ENCODE data around the gene PHKG1.
"Not testable (repeated sequence)": the region's sequence is repeated elsewhere in the genome, so short reads cannot be mapped to it uniquely, and the experiment has no call there.

PHKG1 gene

GRCh38 chr7:56081626-56082340 lies 11.0 kb downstream of the PHKG1 start:
- DNase-seq, result no peak

- not testable (repeated sequence) for DNase-seq
Observed at GRCh38 chr7:56080726-56081435, 11.9 kb downstream of the PHKG1 start.

- DNase-seq, result peak; percentile 60
Observed at GRCh38 chr7:56079450-56080185, 13.1 kb downstream of the PHKG1 start.

GRCh38 chr7:56078196-56078595 lies 14.6 kb downstream of the PHKG1 start:
- no peak for DNase-seq

GRCh38 chr7:56077681-56078080 lies 15.1 kb downstream of the PHKG1 start:
- no peak for DNase-seq

- DNase-seq, result peak; percentile 58
Observed at GRCh38 chr7:56074371-56074791, 18.4 kb downstream of the PHKG1 start.

- not testable (repeated sequence) for DNase-seq
Observed at GRCh38 chr7:56066376-56066775, 26.4 kb downstream of the PHKG1 start.

- DNase-seq, result peak; percentile 84
Observed at GRCh38 chr7:56063882-56064625, 28.7 kb downstream of the PHKG1 start, which contains the start of gene SUMF2. Gene SUMF2 (plus strand): TSS chr7:56064286. CDS start chr7:56064312, 26 bp downstream.

GRCh38 chr7:56063500-56063881 lies 29.3 kb downstream of the PHKG1 start:
- no peak for DNase-seq

GRCh38 chr7:56062382-56062781 lies 30.4 kb downstream of the PHKG1 start:
- DNase-seq, result peak; percentile 57

- no peak for DNase-seq
Observed at GRCh38 chr7:56053993-56054392, 38.8 kb downstream of the PHKG1 start.

GRCh38 chr7:56053379-56053778 lies 39.4 kb downstream of the PHKG1 start:
- no peak for DNase-seq

- DNase-seq, result peak; percentile 94
Observed at GRCh38 chr7:56051339-56052191, 41.2 kb downstream of the PHKG1 start, which contains the start of the genes CCT6A and PSPH. Gene CCT6A (plus strand): TSS chr7:56051765. CDS start chr7:56051849, 84 bp downstream. Gene PSPH (minus strand): TSS chr7:56051444. CDS start chr7:56021212, 30,232 bp downstream.

- DNase-seq, result no peak
Observed at GRCh38 chr7:56051053-56051338, 41.8 kb downstream of the PHKG1 start.

GRCh38 chr7:56048763-56049162 lies 44.0 kb downstream of the PHKG1 start:
- not testable (repeated sequence) for DNase-seq

- DNase-seq, result no peak
Observed at GRCh38 chr7:56048245-56048644, 44.5 kb downstream of the PHKG1 start.

- not testable (repeated sequence) for DNase-seq
Observed at GRCh38 chr7:56047446-56048116, 45.2 kb downstream of the PHKG1 start.

GRCh38 chr7:56046721-56047445 lies 45.9 kb downstream of the PHKG1 start:
- DNase-seq, result no peak

GRCh38 chr7:56045758-56046157 lies 47.0 kb downstream of the PHKG1 start:
- peak; percentile 49 for DNase-seq

- no peak for DNase-seq
Observed at GRCh38 chr7:56040730-56041129, 52.0 kb downstream of the PHKG1 start.
